HL-60 (cell line): Measurements from ENCODE around the gene THSD7B.

Source experiments
- CTCF ChIP-seq: IDR thresholded peaks from one replicate; pipeline ENCODE4 v1.5.1; 2011; ENCODE audit warnings: low read length, control low read depth, inconsistent platforms; ENCODE audit not compliant: insufficient read depth
- POLR2AphosphoS5 ChIP-seq: IDR thresholded peaks from 2 replicates; pipeline ENCODE4 v1.6.1; 2012; ENCODE audit warnings: low read depth
- REST ChIP-seq: IDR thresholded peaks from 2 replicates; pipeline ENCODE4 v1.6.1; 2012; ENCODE audit warnings: low read depth; ENCODE audit not compliant: insufficient replicate concordance
- SPI1 ChIP-seq: IDR thresholded peaks from 2 replicates; pipeline ENCODE4 v1.6.1; 2012; ENCODE audit warnings: low read depth, mild to moderate bottlenecking, borderline replicate concordance

- TF ChIP-seq REST (no peak), CTCF (no peak), POLR2AphosphoS5 (no peak), SPI1 (no peak)
Measured at GRCh38 chr2:137255990-137256389, 490.6 kb downstream of the THSD7B start.
